CD14-positive monocyte (primary cell): Measurements from ENCODE around the gene RPS6KA4. TPM values are rescaled to one million over a fixed set of nuclear protein-coding genes. Genes with fewer than 3 reads are reported as not detected.

Source experiments
- DNase-seq, 3 donors: peaks; one replicate each; pipeline ENCODE4 v3.0.0-alpha.2; 2011 to 2022
- H2AFZ ChIP-seq: 2 replicates; pipeline ENCODE4 v1.6.0; 2012; ENCODE audit warnings: mild to moderate bottlenecking, low read depth, low read length, inconsistent platforms; ENCODE audit not compliant: insufficient read depth, poor library complexity, severe bottlenecking
- H3K27ac ChIP-seq, 2 donors: 1 replicate in 1 of 2; 2 replicates in 1 of 2; pipeline ENCODE4 v1.5.1; 2012 to 2013; ENCODE audit warnings: low read length in 2 of 2, control low read depth in 1 of 2, inconsistent platforms in 1 of 2, low read depth in 1 of 2, mild to moderate bottlenecking in 1 of 2
- H3K27me3 ChIP-seq, 2 donors: one replicate each; pipeline versions ENCODE4 v1.6.0 to v1.6.1; 2011 to 2013; ENCODE audit warnings: low read length in 2 of 2; ENCODE audit not compliant: control insufficient read depth in 2 of 2, insufficient read depth in 2 of 2
- H3K36me3 ChIP-seq, 2 donors: replicated peaks in 1 of 2; 1 replicate in 1 of 2; 2 replicates in 1 of 2; pipeline versions ENCODE4 v1.5.1 to v1.6.1; 2012 to 2013; ENCODE audit warnings: low read length in 2 of 2, control low read depth in 1 of 2, inconsistent platforms in 1 of 2, mild to moderate bottlenecking in 1 of 2; ENCODE audit not compliant: insufficient read depth in 2 of 2, control insufficient read depth in 1 of 2
- H3K4me1 ChIP-seq, 2 donors: 1 replicate in 1 of 2; 2 replicates in 1 of 2; pipeline versions ENCODE4 v1.5.1 to v1.6.1; 2012 to 2013; ENCODE audit warnings: low read length in 2 of 2, control low read depth in 1 of 2, inconsistent platforms in 1 of 2, mild to moderate bottlenecking in 1 of 2, moderate library complexity in 1 of 2; ENCODE audit not compliant: insufficient read depth in 2 of 2, control insufficient read depth in 1 of 2
- H3K4me2 ChIP-seq: replicated peaks from 2 replicates; pipeline ENCODE3; 2012; ENCODE audit warnings: low read length, moderate library complexity, mild to moderate bottlenecking; ENCODE audit not compliant: poor library complexity, severe bottlenecking; ENCODE audit errors: extremely low read depth
- H3K4me3 ChIP-seq, 3 experiments: fragments of 200-600 bp in 1 of 3; sonication (generic) in 1 of 3; replicated peaks in 1 of 3; 1 replicate in 2 of 3; 2 replicates in 1 of 3; pipeline ENCODE4 v1.5.1; 2011 to 2013; ENCODE audit warnings: low read length in 3 of 3, mild to moderate bottlenecking in 3 of 3, control low read depth in 2 of 3, low read depth in 2 of 3, inconsistent platforms in 1 of 3, moderate library complexity in 1 of 3
- H3K79me2 ChIP-seq: 2 replicates; pipeline ENCODE4 v1.6.0; 2012; ENCODE audit warnings: mild to moderate bottlenecking, control low read depth, inconsistent platforms, low read length, moderate library complexity; ENCODE audit not compliant: insufficient read depth
- H3K9ac ChIP-seq: 2 replicates; pipeline ENCODE4 v1.6.0; 2017; ENCODE audit warnings: low read length, mild to moderate bottlenecking; ENCODE audit not compliant: insufficient read depth, poor library complexity, severe bottlenecking
- H3K9me3 ChIP-seq, 2 donors: replicated peaks in 1 of 2; 1 replicate in 1 of 2; 2 replicates in 1 of 2; pipeline versions ENCODE4 v1.5.1 to v1.6.1; 2012 to 2013; ENCODE audit warnings: low read length in 2 of 2, control low read depth in 1 of 2; ENCODE audit not compliant: control insufficient read depth in 1 of 2, insufficient read depth in 1 of 2
- H4K20me1 ChIP-seq: 2 replicates; pipeline ENCODE4 v1.6.0; 2012; ENCODE audit warnings: mild to moderate bottlenecking, low read length, control low read depth, moderate library complexity; ENCODE audit not compliant: insufficient read depth
- H3K27ac Mint-ChIP-seq, 7 donors: one replicate each; pipeline ENCODE4 v1.8.0; 2020; ENCODE audit warnings: mild to moderate bottlenecking in 7 of 7, mixed read lengths in 7 of 7, moderate library complexity in 6 of 7, inconsistent platforms in 2 of 7
- H3K27me3 Mint-ChIP-seq, 3 donors: one replicate each; pipeline ENCODE4 v1.8.0; 2021 to 2022; ENCODE audit warnings: low read depth in 3 of 3, mild to moderate bottlenecking in 3 of 3, mixed read lengths in 3 of 3, moderate library complexity in 3 of 3, inconsistent platforms in 1 of 3
- H3K36me3 Mint-ChIP-seq, 2 donors: one replicate each; pipeline ENCODE4 v1.8.0; 2020; ENCODE audit warnings: mixed read lengths in 2 of 2, inconsistent platforms in 1 of 2, mild to moderate bottlenecking in 1 of 2
- H3K4me1 Mint-ChIP-seq: one replicate; pipeline ENCODE4 v1.8.0; 2020; ENCODE audit warnings: mild to moderate bottlenecking, mixed read lengths
- H3K4me3 Mint-ChIP-seq, 2 donors: one replicate each; pipeline ENCODE4 v1.8.0; 2020; ENCODE audit warnings: mild to moderate bottlenecking in 2 of 2, mixed read lengths in 2 of 2, moderate library complexity in 1 of 2
- H3K9me3 Mint-ChIP-seq, 7 donors: one replicate each; pipeline ENCODE4 v1.8.0; 2020 to 2022; ENCODE audit warnings: mixed read lengths in 7 of 7, mild to moderate bottlenecking in 6 of 7, moderate library complexity in 6 of 7, inconsistent platforms in 2 of 7
- whole genome bisulfite sequencing: methylation state at CpG from one replicate; pipeline ENCODE4 v1.1.5; 2013; ENCODE audit warnings: missing lambda C conversion rate; ENCODE audit not compliant: insufficient coverage; 5-methylcytosine and 5-hydroxymethylcytosine counted together
- intact Hi-C, 2 donors: fragments of 100-400 bp; cut with micrococcal nuclease; formaldehyde crosslinking; loops; one replicate each; pipeline versions ENCODE4 v1.15.0 to v1.15.1; 2023
- polyA plus RNA-seq, 3 donors: library from polyadenylated mRNA; depleted of rRNA in 1 of 3; unstranded in 2 of 3; stranded (reverse) in 1 of 3; fragments of 300-500 nt in 2 of 3; fragments of >200 nt in 1 of 3; fragmentation: Illumina TruSeq in 2 of 3; gene quantifications; 1 replicate in 2 of 3; 2 replicates in 1 of 3; pipeline ENCODE4 v1.2.3, GENCODE V29; 2012 to 2021
- TF ChIP-seq, protein P1 (sequence below): fragments of 200-600 bp; IDR thresholded peaks from one replicate; pipeline ENCODE4 v1.8.0; 2022; ENCODE audit warnings: antibody characterized with exemption, mild to moderate bottlenecking

The RPS6KA4 gene
- polyA plus RNA-seq, 3 donors: 16.2 to 110 (median 24.5) TPM

DNA sequence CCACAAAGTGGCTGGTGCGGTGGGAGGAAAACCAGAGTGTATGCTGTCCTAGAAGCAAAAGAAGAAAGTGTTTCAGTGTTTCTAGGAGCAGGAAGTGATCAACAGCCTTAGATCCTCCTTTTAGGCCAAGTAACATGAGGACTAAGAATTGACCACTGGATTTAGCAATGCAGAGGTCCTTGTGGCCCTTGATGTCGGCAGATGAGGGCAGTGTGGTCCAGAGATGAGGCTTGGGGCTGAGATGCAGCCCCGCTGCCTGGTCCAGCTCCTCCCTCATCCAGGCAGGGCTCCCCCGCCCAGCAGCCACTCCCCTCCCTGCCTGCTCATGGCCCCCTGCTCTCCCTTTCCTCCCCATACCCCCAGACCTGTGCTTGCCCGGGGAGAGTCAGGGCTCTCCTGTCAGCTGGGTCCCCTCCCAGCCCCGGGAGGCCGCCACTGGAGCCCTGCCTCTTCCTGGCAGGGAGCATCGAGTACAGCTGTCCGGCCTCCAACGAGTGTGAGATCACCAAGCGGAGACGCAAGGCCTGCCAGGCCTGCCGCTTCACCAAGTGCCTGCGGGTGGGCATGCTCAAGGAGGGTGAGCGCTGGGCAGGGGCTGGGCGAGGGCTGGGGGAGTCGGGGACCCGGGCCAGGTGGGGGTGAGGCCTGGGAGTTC lies 45.3 kb upstream of the RPS6KA4 start:
- Mint-ChIP-seq H3K4me3 (no peak overlapping the region), H3K4me1 (peaks cover 27% of the 10 kb centered on the region), H3K36me3 (peaks cover 33 to 60% of the 10 kb centered on the region in 2 donors), H3K27ac (peak overlapping the region in 5 of 7 donors; percentile 14 to 80 (median 54)), H3K27me3 (peaks cover 0 to 1% (median 0%) of the 10 kb centered on the region in 3 donors), H3K9me3 (no peaks in the 10 kb centered on the region)
- 88% methylated on average over 12 of the region's 18 CpGs for WGBS
- peaks cover 36 to 51% of the 10 kb centered on the region in 2 donors for H3K36me3 ChIP-seq
- H2AFZ ChIP-seq: no peak overlapping the region
- no peak for DNase-seq
- H3K4me2 ChIP-seq: no peak overlapping the region
- H3K4me1 ChIP-seq: peaks cover 16 to 30% of the 10 kb centered on the region in 2 donors
- no peak overlapping the region for H3K9ac ChIP-seq
- H4K20me1 ChIP-seq: peaks cover 67% of the 10 kb centered on the region
- no peaks in the 10 kb centered on the region for H3K27me3 ChIP-seq
- TF ChIP-seq, protein P1, sequence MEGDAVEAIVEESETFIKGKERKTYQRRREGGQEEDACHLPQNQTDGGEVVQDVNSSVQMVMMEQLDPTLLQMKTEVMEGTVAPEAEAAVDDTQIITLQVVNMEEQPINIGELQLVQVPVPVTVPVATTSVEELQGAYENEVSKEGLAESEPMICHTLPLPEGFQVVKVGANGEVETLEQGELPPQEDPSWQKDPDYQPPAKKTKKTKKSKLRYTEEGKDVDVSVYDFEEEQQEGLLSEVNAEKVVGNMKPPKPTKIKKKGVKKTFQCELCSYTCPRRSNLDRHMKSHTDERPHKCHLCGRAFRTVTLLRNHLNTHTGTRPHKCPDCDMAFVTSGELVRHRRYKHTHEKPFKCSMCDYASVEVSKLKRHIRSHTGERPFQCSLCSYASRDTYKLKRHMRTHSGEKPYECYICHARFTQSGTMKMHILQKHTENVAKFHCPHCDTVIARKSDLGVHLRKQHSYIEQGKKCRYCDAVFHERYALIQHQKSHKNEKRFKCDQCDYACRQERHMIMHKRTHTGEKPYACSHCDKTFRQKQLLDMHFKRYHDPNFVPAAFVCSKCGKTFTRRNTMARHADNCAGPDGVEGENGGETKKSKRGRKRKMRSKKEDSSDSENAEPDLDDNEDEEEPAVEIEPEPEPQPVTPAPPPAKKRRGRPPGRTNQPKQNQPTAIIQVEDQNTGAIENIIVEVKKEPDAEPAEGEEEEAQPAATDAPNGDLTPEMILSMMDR: no peak
- no peaks in the 10 kb centered on the region for H3K9me3 ChIP-seq
- no peak overlapping the region for H3K4me3 ChIP-seq
- peak overlapping the region in 1 of 2 donors; percentile 21 for H3K27ac ChIP-seq
- H3K79me2 ChIP-seq: peaks cover 44% of the 10 kb centered on the region
- intact Hi-C loops: no loop called here

DNA sequence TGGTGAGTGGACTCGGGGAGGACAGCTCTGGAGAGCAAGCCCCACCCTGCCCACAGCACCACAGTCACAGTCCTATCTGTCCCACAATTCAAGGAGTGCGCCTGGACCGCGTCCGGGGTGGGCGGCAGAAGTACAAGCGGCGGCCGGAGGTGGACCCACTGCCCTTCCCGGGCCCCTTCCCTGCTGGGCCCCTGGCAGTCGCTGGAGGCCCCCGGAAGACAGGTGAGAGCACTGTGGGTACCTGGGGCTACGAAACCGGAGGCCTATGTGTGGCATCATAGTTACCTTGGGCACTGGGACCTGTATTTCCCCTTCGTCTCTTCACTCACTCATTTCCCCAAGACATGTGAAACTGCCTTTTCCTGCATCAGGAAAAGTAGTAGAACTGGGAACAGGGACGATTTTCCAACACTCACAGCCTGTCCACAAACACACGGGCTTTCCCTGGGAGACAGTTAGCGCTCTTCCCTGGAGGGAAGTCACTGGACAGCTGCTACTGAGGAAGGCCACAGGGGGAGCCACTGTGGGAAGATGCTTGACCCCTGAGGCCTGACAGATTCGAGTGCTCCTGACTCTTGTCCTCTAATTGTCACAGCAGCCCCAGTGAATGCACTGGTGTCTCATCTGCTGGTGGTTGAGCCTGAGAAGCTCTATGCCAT lies 44.7 kb upstream of the RPS6KA4 start:
- Histone ChIP-seq H3K4me2 (no peak overlapping the region), H3K4me3 (no peak overlapping the region), H3K27me3 (no peaks in the 10 kb centered on the region), H3K9me3 (no peaks in the 10 kb centered on the region), H3K4me1 (peaks cover 22 to 36% of the 10 kb centered on the region in 2 donors), H3K79me2 (peaks cover 39% of the 10 kb centered on the region), H2AFZ (no peak overlapping the region), H3K9ac (no peak overlapping the region), H3K36me3 (peaks cover 36 to 49% of the 10 kb centered on the region in 2 donors), H4K20me1 (peaks cover 65% of the 10 kb centered on the region), H3K27ac (no peak overlapping the region)
- DNase-seq: no peak
- Mint-ChIP-seq H3K36me3 (peaks cover 33 to 55% of the 10 kb centered on the region in 2 donors), H3K27ac (peak overlapping the region in 3 of 7 donors; percentile 44 to 90 (median 57)), H3K4me1 (peaks cover 32% of the 10 kb centered on the region), H3K27me3 (peaks cover 0 to 1% (median 0%) of the 10 kb centered on the region in 3 donors), H3K9me3 (no peaks in the 10 kb centered on the region), H3K4me3 (no peak overlapping the region)
- TF ChIP-seq, protein P1: no peak
- intact Hi-C loops: no loop called here
- 94% methylated on average over 14 of the region's 19 CpGs for WGBS
